ENCODE measurements around the gene TRIM24. TPM values are rescaled to one million over a fixed set of nuclear protein-coding genes. Genes with fewer than 3 reads are reported as not detected.
A peak's percentile ranks its signal among the peaks of the same experiment; 100 is the strongest.

The TRIM24 gene
- total and polyA plus RNA-seq, 2 of the 13 experiments (the other 11 are each of a cell fraction or from before 2014, with no cell fraction given) = 100 to 106 TPM

DNA sequence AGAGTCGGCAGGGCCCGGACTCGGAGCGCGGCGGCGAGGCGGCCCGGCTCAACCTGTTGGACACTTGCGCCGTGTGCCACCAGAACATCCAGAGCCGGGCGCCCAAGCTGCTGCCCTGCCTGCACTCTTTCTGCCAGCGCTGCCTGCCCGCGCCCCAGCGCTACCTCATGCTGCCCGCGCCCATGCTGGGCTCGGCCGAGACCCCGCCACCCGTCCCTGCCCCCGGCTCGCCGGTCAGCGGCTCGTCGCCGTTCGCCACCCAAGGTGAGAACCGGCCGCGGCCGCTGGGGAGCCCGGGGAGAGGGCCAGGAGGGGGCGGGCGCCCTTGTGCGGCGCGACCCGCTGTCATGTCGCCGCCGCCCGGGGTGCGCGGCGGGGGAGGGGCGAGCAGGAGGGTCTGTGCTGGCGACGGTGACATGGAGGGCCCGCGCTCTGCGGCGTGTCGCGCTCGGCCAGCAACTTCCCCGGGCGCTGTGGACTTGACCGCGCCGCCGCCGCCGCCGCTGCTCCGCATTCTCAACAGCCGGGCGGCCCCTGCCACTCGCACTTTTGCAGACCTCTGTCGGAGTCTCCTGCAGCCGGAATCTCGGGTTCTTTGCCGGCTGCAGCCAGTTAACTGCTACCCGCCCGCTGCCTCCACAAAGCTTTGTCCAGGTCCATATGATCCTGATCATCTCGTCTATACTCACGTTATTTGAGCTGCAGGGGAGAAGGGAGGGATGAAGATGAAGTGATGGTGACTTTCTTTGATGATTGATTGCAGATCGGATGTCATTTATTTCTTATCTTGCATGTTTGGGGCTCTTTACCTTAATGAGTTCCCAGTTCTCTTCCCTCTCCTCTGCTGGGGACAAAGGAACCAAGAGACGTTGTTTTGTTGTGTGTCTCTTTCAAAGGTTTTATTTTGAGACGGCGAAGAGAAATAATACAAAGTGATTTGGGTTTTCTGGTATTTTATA is 869 bp downstream of the TRIM24 start (continued):
- TF ChIP-seq, protein P1, sequence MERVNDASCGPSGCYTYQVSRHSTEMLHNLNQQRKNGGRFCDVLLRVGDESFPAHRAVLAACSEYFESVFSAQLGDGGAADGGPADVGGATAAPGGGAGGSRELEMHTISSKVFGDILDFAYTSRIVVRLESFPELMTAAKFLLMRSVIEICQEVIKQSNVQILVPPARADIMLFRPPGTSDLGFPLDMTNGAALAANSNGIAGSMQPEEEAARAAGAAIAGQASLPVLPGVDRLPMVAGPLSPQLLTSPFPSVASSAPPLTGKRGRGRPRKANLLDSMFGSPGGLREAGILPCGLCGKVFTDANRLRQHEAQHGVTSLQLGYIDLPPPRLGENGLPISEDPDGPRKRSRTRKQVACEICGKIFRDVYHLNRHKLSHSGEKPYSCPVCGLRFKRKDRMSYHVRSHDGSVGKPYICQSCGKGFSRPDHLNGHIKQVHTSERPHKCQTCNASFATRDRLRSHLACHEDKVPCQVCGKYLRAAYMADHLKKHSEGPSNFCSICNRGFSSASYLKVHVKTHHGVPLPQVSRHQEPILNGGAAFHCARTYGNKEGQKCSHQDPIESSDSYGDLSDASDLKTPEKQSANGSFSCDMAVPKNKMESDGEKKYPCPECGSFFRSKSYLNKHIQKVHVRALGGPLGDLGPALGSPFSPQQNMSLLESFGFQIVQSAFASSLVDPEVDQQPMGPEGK (CRISPR knock-in tag; IDR thresholded peaks at IDR 0.05) = peak; percentile 10; the same call in 1 of the 2 replicates
- no peak for TF ChIP-seq ZNF703 (CRISPR knock-in tag; IDR thresholded peaks at IDR 0.05; ENCODE audit: borderline replicate concordance)
- TF ChIP-seq GLI4 (CRISPR knock-in tag; IDR thresholded peaks at IDR 0.05; ENCODE audit: borderline replicate concordance) = no peak
- no peak for TF ChIP-seq MTF2 (CRISPR knock-in tag; IDR thresholded peaks at IDR 0.05; ENCODE audit: borderline replicate concordance)
- no peak for TF ChIP-seq NKX3-1 (CRISPR knock-in tag; IDR thresholded peaks at IDR 0.05)
- TF ChIP-seq, protein P2, sequence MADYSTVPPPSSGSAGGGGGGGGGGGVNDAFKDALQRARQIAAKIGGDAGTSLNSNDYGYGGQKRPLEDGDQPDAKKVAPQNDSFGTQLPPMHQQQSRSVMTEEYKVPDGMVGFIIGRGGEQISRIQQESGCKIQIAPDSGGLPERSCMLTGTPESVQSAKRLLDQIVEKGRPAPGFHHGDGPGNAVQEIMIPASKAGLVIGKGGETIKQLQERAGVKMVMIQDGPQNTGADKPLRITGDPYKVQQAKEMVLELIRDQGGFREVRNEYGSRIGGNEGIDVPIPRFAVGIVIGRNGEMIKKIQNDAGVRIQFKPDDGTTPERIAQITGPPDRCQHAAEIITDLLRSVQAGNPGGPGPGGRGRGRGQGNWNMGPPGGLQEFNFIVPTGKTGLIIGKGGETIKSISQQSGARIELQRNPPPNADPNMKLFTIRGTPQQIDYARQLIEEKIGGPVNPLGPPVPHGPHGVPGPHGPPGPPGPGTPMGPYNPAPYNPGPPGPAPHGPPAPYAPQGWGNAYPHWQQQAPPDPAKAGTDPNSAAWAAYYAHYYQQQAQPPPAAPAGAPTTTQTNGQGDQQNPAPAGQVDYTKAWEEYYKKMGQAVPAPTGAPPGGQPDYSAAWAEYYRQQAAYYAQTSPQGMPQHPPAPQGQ (CRISPR knock-in tag; IDR thresholded peaks at IDR 0.05; ENCODE audit: borderline replicate concordance) = no peak
- TF ChIP-seq ZEB1 (IDR thresholded peaks at IDR 0.05; ENCODE audit: insufficient replicate concordance, low read depth) = no peak
- no peak for TF ChIP-seq RNF2 (conservative IDR thresholded peaks at IDR 0.05; ENCODE audit: low read depth)
- no peak for TF ChIP-seq SMAD9 (CRISPR knock-in tag; IDR thresholded peaks at IDR 0.05)
- TF ChIP-seq SIN3A (IDR thresholded peaks at IDR 0.05; ENCODE audit: borderline replicate concordance, low read depth, low read length) = 0 out of 2 replicates have a peak, but pooled peaks have one; percentile 33
- peak; percentile 9; the same call in 1 of the 2 replicates for TF ChIP-seq TCF7 (IDR thresholded peaks at IDR 0.05; ENCODE audit: low read depth)
- TF ChIP-seq SIN3B (IDR thresholded peaks at IDR 0.05; ENCODE audit: low read length) = 0 out of 2 replicates have a peak, but pooled peaks have one; percentile 25
- TF ChIP-seq ZNF543 (CRISPR knock-in tag; IDR thresholded peaks at IDR 0.05) = no peak
- 0 out of 2 replicates have a peak, but pooled peaks have one; percentile 28 for TF ChIP-seq REXO4 (CRISPR knock-in tag; IDR thresholded peaks at IDR 0.05; ENCODE audit: borderline replicate concordance)
- TF ChIP-seq ZNF30 (CRISPR knock-in tag; IDR thresholded peaks at IDR 0.05) = 0 out of 2 replicates have a peak, but pooled peaks have one; percentile 53
- TF ChIP-seq ZNF777 (CRISPR knock-in tag; IDR thresholded peaks at IDR 0.05) = no peak
- TF ChIP-seq ZNF672 (CRISPR knock-in tag; IDR thresholded peaks at IDR 0.05) = no peak
- no peak for TF ChIP-seq TBL1XR1 (IDR thresholded peaks at IDR 0.05; ENCODE audit: borderline replicate concordance, low read length, partially characterized antibody)
- TF ChIP-seq, protein P3, sequence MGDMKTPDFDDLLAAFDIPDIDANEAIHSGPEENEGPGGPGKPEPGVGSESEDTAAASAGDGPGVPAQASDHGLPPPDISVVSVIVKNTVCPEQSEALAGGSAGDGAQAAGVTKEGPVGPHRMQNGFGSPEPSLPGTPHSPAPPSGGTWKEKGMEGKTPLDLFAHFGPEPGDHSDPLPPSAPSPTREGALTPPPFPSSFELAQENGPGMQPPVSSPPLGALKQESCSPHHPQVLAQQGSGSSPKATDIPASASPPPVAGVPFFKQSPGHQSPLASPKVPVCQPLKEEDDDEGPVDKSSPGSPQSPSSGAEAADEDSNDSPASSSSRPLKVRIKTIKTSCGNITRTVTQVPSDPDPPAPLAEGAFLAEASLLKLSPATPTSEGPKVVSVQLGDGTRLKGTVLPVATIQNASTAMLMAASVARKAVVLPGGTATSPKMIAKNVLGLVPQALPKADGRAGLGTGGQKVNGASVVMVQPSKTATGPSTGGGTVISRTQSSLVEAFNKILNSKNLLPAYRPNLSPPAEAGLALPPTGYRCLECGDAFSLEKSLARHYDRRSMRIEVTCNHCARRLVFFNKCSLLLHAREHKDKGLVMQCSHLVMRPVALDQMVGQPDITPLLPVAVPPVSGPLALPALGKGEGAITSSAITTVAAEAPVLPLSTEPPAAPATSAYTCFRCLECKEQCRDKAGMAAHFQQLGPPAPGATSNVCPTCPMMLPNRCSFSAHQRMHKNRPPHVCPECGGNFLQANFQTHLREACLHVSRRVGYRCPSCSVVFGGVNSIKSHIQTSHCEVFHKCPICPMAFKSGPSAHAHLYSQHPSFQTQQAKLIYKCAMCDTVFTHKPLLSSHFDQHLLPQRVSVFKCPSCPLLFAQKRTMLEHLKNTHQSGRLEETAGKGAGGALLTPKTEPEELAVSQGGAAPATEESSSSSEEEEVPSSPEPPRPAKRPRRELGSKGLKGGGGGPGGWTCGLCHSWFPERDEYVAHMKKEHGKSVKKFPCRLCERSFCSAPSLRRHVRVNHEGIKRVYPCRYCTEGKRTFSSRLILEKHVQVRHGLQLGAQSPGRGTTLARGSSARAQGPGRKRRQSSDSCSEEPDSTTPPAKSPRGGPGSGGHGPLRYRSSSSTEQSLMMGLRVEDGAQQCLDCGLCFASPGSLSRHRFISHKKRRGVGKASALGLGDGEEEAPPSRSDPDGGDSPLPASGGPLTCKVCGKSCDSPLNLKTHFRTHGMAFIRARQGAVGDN (CRISPR knock-in tag; IDR thresholded peaks at IDR 0.05) = peak; percentile 41; the same call in 1 of the 2 replicates
- TF ChIP-seq RBAK (CRISPR knock-in tag; IDR thresholded peaks at IDR 0.05) = no peak
